ENCODE data around the gene WDR86. TPM values are rescaled to one million over a fixed set of nuclear protein-coding genes. Genes with fewer than 3 reads are reported as not detected.

WDR86 gene
- total RNA-seq, 2 experiments from 2014 or later, result 0.29 TPM; not detected in 1

GRCh38 chr7:151436446-151437158 lies 26.8 kb upstream of the WDR86 start:
- DNase-seq (no peak), ATAC-seq (no peak)
- no peaks in the 10 kb centered on the region for H3K9me3 Mint-ChIP-seq (ENCODE audit: low read depth)
- H3K27me3 Mint-ChIP-seq, result peaks cover 14% of the 10 kb centered on the region
- H3K36me3 Mint-ChIP-seq, result no peaks in the 10 kb centered on the region
- no peak overlapping the region for H3K27ac Mint-ChIP-seq
- CTCF ChIA-PET, result interaction anchor here (2.4 to 3.8 kb wide), 2 partner anchors 11 to 12 kb away, joined by 14 to 23 read pairs; no protein-coding TSS in a partner anchor
- H3K4me3 Mint-ChIP-seq, result no peak overlapping the region
- H3K4me1 Mint-ChIP-seq, result peaks cover 26% of the 10 kb centered on the region

GRCh38 chr7:151435971-151436370 lies 26.1 kb upstream of the WDR86 start:
- H3K27ac Mint-ChIP-seq, result no peak overlapping the region
- H3K4me1 Mint-ChIP-seq, result peaks cover 25% of the 10 kb centered on the region
- H3K4me3 Mint-ChIP-seq, result no peak overlapping the region
- DNase-seq (no peak), ATAC-seq (no peak)
- CTCF ChIA-PET, result interaction anchor here (3.8 kb wide), 1 partner anchor 13 kb away, joined by 23 read pairs; no protein-coding TSS in a partner anchor
- peaks cover 14% of the 10 kb centered on the region for H3K27me3 Mint-ChIP-seq
- H3K36me3 Mint-ChIP-seq, result no peaks in the 10 kb centered on the region
- no peaks in the 10 kb centered on the region for H3K9me3 Mint-ChIP-seq (ENCODE audit: low read depth)

- Mint-ChIP-seq H3K4me1 (peaks cover 23% of the 10 kb centered on the region), H3K4me3 (no peak overlapping the region), H3K9me3 (ENCODE audit: low read depth) (no peaks in the 10 kb centered on the region), H3K36me3 (no peaks in the 10 kb centered on the region), H3K27me3 (peaks cover 12% of the 10 kb centered on the region), H3K27ac (no peak overlapping the region)
- no peak for DNase-seq
- ATAC-seq, result no peak
- CTCF ChIA-PET, result interaction anchor here (0.7 to 3.8 kb wide), 2 partner anchors 9 to 14 kb away, joined by 3 to 23 read pairs; no protein-coding TSS in a partner anchor
Measured at GRCh38 chr7:151435103-151435916, 25.5 kb upstream of the WDR86 start.

- DNase-seq, result no peak
- H3K4me1 Mint-ChIP-seq, result peaks cover 27% of the 10 kb centered on the region
- H3K27ac Mint-ChIP-seq, result no peak overlapping the region
- CTCF ChIA-PET, result interaction anchor here (0.7 to 3.8 kb wide), 2 partner anchors 10 to 14 kb away, joined by 3 to 23 read pairs; no protein-coding TSS in a partner anchor
- no peaks in the 10 kb centered on the region for H3K9me3 Mint-ChIP-seq (ENCODE audit: low read depth)
- peaks cover 9% of the 10 kb centered on the region for H3K27me3 Mint-ChIP-seq
- ATAC-seq, result no peak
- H3K4me3 Mint-ChIP-seq, result no peak overlapping the region
- no peaks in the 10 kb centered on the region for H3K36me3 Mint-ChIP-seq
Measured at GRCh38 chr7:151434549-151434948, 24.7 kb upstream of the WDR86 start.

DNA sequence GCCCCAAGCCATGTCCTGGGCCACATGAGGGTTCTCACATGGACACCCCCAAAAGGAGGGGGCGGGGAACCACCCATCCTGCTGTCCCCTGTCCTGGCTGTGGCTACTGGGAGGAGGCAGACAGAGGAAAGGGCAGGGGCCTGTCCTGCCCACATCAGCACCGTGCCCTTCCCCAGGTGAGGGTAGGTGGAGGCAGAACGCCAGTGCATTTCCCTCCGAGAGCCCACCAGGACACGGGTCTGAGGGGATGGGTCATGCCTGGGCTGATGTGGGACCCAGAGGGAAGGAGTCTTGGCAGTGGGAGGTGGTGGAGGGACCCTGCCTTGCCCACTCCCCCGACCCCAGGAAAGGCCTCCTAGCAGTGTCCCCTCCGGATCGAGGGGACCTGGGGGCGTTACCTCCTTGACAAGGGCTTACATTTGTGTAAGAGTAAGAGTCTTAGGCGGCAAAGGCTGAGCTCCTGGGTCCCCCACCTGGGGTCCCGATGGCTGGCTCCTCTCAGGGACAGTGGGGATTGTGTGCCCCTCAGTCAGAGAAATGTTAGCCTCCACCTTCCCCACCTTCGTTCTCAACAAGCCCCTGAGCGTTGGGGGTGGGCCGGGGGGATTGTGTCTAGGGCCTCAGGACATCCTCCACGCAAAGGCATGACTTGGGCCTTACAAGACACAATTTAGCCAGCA lies 24.0 kb upstream of the WDR86 start:
- CTCF ChIA-PET, result interaction anchor here (3.8 kb wide), 1 partner anchor 15 kb away, joined by 23 read pairs; no protein-coding TSS in a partner anchor
- Mint-ChIP-seq H3K4me1 (peaks cover 34% of the 10 kb centered on the region), H3K27ac (no peak overlapping the region), H3K9me3 (ENCODE audit: low read depth) (no peaks in the 10 kb centered on the region), H3K4me3 (no peak overlapping the region), H3K27me3 (peaks cover 4% of the 10 kb centered on the region), H3K36me3 (no peaks in the 10 kb centered on the region)
- DNase-seq, result no peak
- no peak for ATAC-seq

- H3K36me3 Mint-ChIP-seq, result no peaks in the 10 kb centered on the region
- peak overlapping the region; percentile 33 for H3K4me3 Mint-ChIP-seq
- ATAC-seq, result peak; percentile 89
- no peaks in the 10 kb centered on the region for H3K9me3 Mint-ChIP-seq (ENCODE audit: low read depth)
- H3K4me1 Mint-ChIP-seq, result peaks cover 41% of the 10 kb centered on the region
- CTCF ChIA-PET, result interaction anchor here (3.8 kb wide), 1 partner anchor 16 kb away, joined by 23 read pairs; no protein-coding TSS in a partner anchor
- peak overlapping the region; percentile 79 for H3K27ac Mint-ChIP-seq
- peaks cover under 1% of the 10 kb centered on the region for H3K27me3 Mint-ChIP-seq
- peak; percentile 84 for DNase-seq
Measured at GRCh38 chr7:151432658-151433521, 23.1 kb upstream of the WDR86 start.

GRCh38 chr7:151431768-151432311 lies 22.0 kb upstream of the WDR86 start:
- no peak overlapping the region for H3K4me3 Mint-ChIP-seq
- H3K4me1 Mint-ChIP-seq, result peaks cover 41% of the 10 kb centered on the region
- ATAC-seq (no peak), DNase-seq (no peak)
- H3K9me3 Mint-ChIP-seq (ENCODE audit: low read depth), result no peaks in the 10 kb centered on the region
- H3K27ac Mint-ChIP-seq, result no peak overlapping the region
- peaks cover 3% of the 10 kb centered on the region for H3K27me3 Mint-ChIP-seq
- CTCF ChIA-PET, result no interaction called here
- no peaks in the 10 kb centered on the region for H3K36me3 Mint-ChIP-seq

- Mint-ChIP-seq H3K9me3 (ENCODE audit: low read depth) (no peaks in the 10 kb centered on the region), H3K36me3 (no peaks in the 10 kb centered on the region), H3K27ac (no peak overlapping the region), H3K4me3 (no peak overlapping the region), H3K27me3 (peaks cover 8% of the 10 kb centered on the region), H3K4me1 (peaks cover 41% of the 10 kb centered on the region)
- no peak for ATAC-seq
- CTCF ChIA-PET, result interaction anchor here (1.2 kb wide), 1 partner anchor 14 kb away, joined by 3 read pairs; no protein-coding TSS in a partner anchor
- no peak for DNase-seq
Measured at GRCh38 chr7:151431281-151431767, 21.5 kb upstream of the WDR86 start.

- peak overlapping the region; percentile 73 for H3K27ac Mint-ChIP-seq
- DNase-seq (no peak), ATAC-seq (no peak)
- peaks cover 8% of the 10 kb centered on the region for H3K27me3 Mint-ChIP-seq
- no peaks in the 10 kb centered on the region for H3K36me3 Mint-ChIP-seq
- CTCF ChIA-PET, result interaction anchor here (0.9 to 1.9 kb wide), 5 partner anchors 11 to 116 kb away, joined by 3 to 16 read pairs (median 4); no protein-coding TSS in a partner anchor
- no peak overlapping the region for H3K4me3 Mint-ChIP-seq
- peaks cover 41% of the 10 kb centered on the region for H3K4me1 Mint-ChIP-seq
- H3K9me3 Mint-ChIP-seq (ENCODE audit: low read depth), result no peaks in the 10 kb centered on the region
Measured at GRCh38 chr7:151430391-151431205, 20.8 kb upstream of the WDR86 start.

DNA sequence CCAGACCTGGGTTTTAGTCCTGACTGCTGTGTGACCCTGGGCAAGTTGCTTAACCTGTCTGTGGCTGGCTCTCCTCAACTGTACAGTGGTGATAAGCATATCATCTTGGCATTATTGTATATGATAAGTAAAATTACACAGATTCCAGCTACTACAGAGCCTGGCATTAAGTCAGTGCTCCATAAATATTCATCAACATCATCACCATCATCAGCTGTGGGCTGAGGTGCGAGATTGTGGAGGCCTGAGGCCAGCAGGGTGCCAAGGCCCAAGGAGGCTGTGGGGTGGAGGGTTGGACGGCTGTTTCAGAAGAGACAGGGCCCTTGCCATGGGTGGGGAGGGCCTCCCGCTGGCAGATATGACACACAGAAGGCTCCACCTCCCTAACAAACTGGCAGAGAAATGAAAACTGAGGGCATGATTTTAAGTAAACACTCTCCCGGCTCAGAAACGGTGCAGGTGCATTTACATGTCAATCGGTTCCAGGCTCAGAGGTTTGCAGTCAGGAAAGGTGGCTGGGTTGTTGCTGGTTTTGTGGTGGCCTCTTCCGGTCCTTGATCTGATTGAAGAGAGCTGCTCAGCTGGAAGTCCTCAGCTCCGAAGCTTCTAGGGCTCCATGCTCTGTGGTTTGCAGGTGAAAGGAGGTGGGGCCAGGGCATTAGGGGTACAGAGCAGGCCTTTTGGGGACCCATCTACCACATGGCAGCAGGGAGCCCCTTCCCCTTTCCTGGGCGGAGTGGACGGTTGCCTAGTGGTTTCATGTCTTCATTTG lies 19.9 kb upstream of the WDR86 start:
- H3K4me1 Mint-ChIP-seq, result peaks cover 41% of the 10 kb centered on the region

GRCh38 chr7:151429237-151429559 lies 19.4 kb upstream of the WDR86 start:
- Mint-ChIP-seq H3K4me1 (peaks cover 41% of the 10 kb centered on the region), H3K27ac (peak overlapping the region; percentile 73), H3K36me3 (no peaks in the 10 kb centered on the region), H3K4me3 (no peak overlapping the region), H3K9me3 (ENCODE audit: low read depth) (no peaks in the 10 kb centered on the region), H3K27me3 (peaks cover 16% of the 10 kb centered on the region)
- no peak for ATAC-seq
- CTCF ChIA-PET, result interaction anchor here (1.0 to 1.9 kb wide), 5 partner anchors 18 to 79 kb away, joined by 3 to 16 read pairs (median 3); no protein-coding TSS in a partner anchor
- DNase-seq, result no peak

More for the DNA sequence above, 19.9 kb upstream of the WDR86 start:
- CTCF ChIA-PET, result interaction anchor here (0.9 to 1.9 kb wide), 7 partner anchors 11 to 115 kb away, joined by 3 to 16 read pairs (median 4); no protein-coding TSS in a partner anchor
- Mint-ChIP-seq H3K4me3 (peak overlapping the region; percentile 43), H3K9me3 (ENCODE audit: low read depth) (no peaks in the 10 kb centered on the region), H3K36me3 (no peaks in the 10 kb centered on the region), H3K27me3 (peaks cover 11% of the 10 kb centered on the region), H3K27ac (peak overlapping the region; percentile 73)
- DNase-seq (peak; percentile 80), ATAC-seq (peak; percentile 63)
